PC-3 (cell line): ENCODE results near the gene NR1H4.

ENCODE experiments used
- EZH2 ChIP-seq: fragments of 300-600 bp; sonication (generic); IDR thresholded peaks from one replicate; pipeline ENCODE4 v1.6.1; 2017; ENCODE audit warnings: antibody characterized with exemption, mild to moderate bottlenecking, low read length; ENCODE audit not compliant: unreplicated experiment
- EZH2phosphoT487 ChIP-seq: fragments of 300-600 bp; sonication (generic); IDR thresholded peaks from 2 replicates; pipeline ENCODE4 v1.6.1; 2018; ENCODE audit warnings: mild to moderate bottlenecking, antibody characterized with exemption, low read length, borderline replicate concordance
- TF ChIP-seq, protein P1 (sequence below): fragments of 300-600 bp; sonication (generic); conservative IDR thresholded peaks from 2 replicates; pipeline ENCODE4 v1.5.1; 2017; ENCODE audit warnings: antibody characterized with exemption, low read depth, mild to moderate bottlenecking, low read length

GRCh38 chr12:100564090-100564489 is 90.4 kb downstream of the NR1H4 start:
- TF ChIP-seq, protein P1, sequence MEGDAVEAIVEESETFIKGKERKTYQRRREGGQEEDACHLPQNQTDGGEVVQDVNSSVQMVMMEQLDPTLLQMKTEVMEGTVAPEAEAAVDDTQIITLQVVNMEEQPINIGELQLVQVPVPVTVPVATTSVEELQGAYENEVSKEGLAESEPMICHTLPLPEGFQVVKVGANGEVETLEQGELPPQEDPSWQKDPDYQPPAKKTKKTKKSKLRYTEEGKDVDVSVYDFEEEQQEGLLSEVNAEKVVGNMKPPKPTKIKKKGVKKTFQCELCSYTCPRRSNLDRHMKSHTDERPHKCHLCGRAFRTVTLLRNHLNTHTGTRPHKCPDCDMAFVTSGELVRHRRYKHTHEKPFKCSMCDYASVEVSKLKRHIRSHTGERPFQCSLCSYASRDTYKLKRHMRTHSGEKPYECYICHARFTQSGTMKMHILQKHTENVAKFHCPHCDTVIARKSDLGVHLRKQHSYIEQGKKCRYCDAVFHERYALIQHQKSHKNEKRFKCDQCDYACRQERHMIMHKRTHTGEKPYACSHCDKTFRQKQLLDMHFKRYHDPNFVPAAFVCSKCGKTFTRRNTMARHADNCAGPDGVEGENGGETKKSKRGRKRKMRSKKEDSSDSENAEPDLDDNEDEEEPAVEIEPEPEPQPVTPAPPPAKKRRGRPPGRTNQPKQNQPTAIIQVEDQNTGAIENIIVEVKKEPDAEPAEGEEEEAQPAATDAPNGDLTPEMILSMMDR = no peak
- no peak for TF ChIP-seq EZH2
- no peak for TF ChIP-seq EZH2phosphoT487
